Neural progenitor cell (in vitro differentiated cells): ENCODE results near the gene CFAP221. TPM values are rescaled to one million over a fixed set of nuclear protein-coding genes. Genes with fewer than 3 reads are reported as not detected.

Experiments used
- DNase-seq: peaks from one replicate; pipeline ENCODE4 v3.0.0-alpha.2; 2016; ENCODE audit warnings: low spot score
- H2AFZ ChIP-seq: fragments of 200-600 bp; sonication (generic); replicated peaks from 2 replicates; pipeline ENCODE4 v1.6.1; 2016; ENCODE audit warnings: antibody characterized with exemption
- H3F3A ChIP-seq: fragments of 200-600 bp; sonication (generic); 2 replicates; pipeline ENCODE4 v1.6.1; 2016; ENCODE audit warnings: antibody characterized with exemption, low read depth
- H3K27ac ChIP-seq: fragments of 200-600 bp; sonication (generic); 2 replicates; pipeline ENCODE4 v1.5.1; 2016; ENCODE audit warnings: mild to moderate bottlenecking
- H3K27me3 ChIP-seq: fragments of 200-600 bp; sonication (generic); 2 replicates; pipeline ENCODE4 v1.6.1; 2016; ENCODE audit warnings: mild to moderate bottlenecking, moderate library complexity
- H3K36me3 ChIP-seq: fragments of 200-600 bp; sonication (generic); 2 replicates; pipeline ENCODE4 v1.5.1; 2016
- H3K4me1 ChIP-seq: fragments of 200-600 bp; sonication (generic); 2 replicates; pipeline ENCODE4 v1.6.1; 2016; ENCODE audit warnings: mixed run types
- H3K4me2 ChIP-seq: fragments of 200-600 bp; sonication (generic); 2 replicates; pipeline ENCODE4 v1.6.1; 2016
- H3K4me3 ChIP-seq: fragments of 200-600 bp; sonication (generic); 2 replicates; pipeline ENCODE4 v1.5.1; 2016
- H3K79me2 ChIP-seq: fragments of 200-600 bp; sonication (generic); 2 replicates; pipeline ENCODE4 v1.6.1; 2016; ENCODE audit warnings: low read depth
- H3K9ac ChIP-seq: fragments of 200-600 bp; sonication (generic); 2 replicates; pipeline ENCODE4 v1.6.1; 2016
- H3K9me3 ChIP-seq: fragments of 200-600 bp; sonication (generic); 2 replicates; pipeline ENCODE4 v1.5.1; 2016; ENCODE audit warnings: low read depth
- H4K20me1 ChIP-seq: fragments of 200-600 bp; sonication (generic); 2 replicates; pipeline ENCODE4 v1.6.1; 2016; ENCODE audit warnings: low read depth
- H3K27ac Mint-ChIP-seq: 3 replicates; pipeline ENCODE4 v1.8.0; 2021; ENCODE audit warnings: mixed read lengths
- H3K27me3 Mint-ChIP-seq: 2 replicates; pipeline ENCODE4 v1.8.0; 2022; ENCODE audit warnings: low read depth, mild to moderate bottlenecking, inconsistent platforms, moderate library complexity, mixed read lengths; ENCODE audit not compliant: insufficient read depth
- H3K36me3 Mint-ChIP-seq: 3 replicates; pipeline ENCODE4 v1.8.0; 2021; ENCODE audit warnings: mixed read lengths
- H3K4me1 Mint-ChIP-seq: 3 replicates; pipeline ENCODE4 v1.8.0; 2021; ENCODE audit warnings: mixed read lengths
- H3K4me3 Mint-ChIP-seq: 3 replicates; pipeline ENCODE4 v1.8.0; 2021; ENCODE audit warnings: mild to moderate bottlenecking, moderate library complexity, mixed read lengths
- H3K9me3 Mint-ChIP-seq: 3 replicates; pipeline ENCODE4 v1.8.0; 2020; ENCODE audit warnings: mixed read lengths
- EZH2 ChIP-seq: fragments of 200-600 bp; sonication (generic); IDR thresholded peaks from 2 replicates; pipeline ENCODE4 v1.6.1; 2017; ENCODE audit warnings: antibody characterized with exemption, mild to moderate bottlenecking, moderate library complexity
- EZH2phosphoT487 ChIP-seq: fragments of 200-600 bp; sonication (generic); IDR thresholded peaks from 2 replicates; pipeline ENCODE4 v1.6.1; 2017; ENCODE audit warnings: antibody characterized with exemption
- total RNA-seq: library from RNA; depleted of rRNA; stranded (reverse); fragments of >200 nt; gene quantifications from 2 replicates; pipeline ENCODE4 v1.2.3, GENCODE V29; 2015; ENCODE audit warnings: low replicate concordance
- TF ChIP-seq, protein P1 (sequence below): fragments of 200-600 bp; sonication (generic); IDR thresholded peaks from 2 replicates; pipeline ENCODE4 v1.5.1; 2017; ENCODE audit warnings: antibody characterized with exemption, mild to moderate bottlenecking

CFAP221 gene
- total RNA-seq, 1 donor from 2014 or later = 1.5 TPM

- H3K9ac ChIP-seq = no peak overlapping the region
- H3K36me3 ChIP-seq = no peaks in the 10 kb centered on the region
- peaks cover 39% of the 10 kb centered on the region for H3K4me1 Mint-ChIP-seq
- H3K4me2 ChIP-seq = no peak overlapping the region
- peaks cover 28% of the 10 kb centered on the region for H4K20me1 ChIP-seq
- peaks cover 8% of the 10 kb centered on the region for H3F3A ChIP-seq
- H3K27ac ChIP-seq = no peak overlapping the region
- H3K27me3 ChIP-seq = no peaks in the 10 kb centered on the region
- H3K79me2 ChIP-seq = peaks cover 22% of the 10 kb centered on the region
- no peak overlapping the region for H3K4me3 ChIP-seq
- no peak overlapping the region for H2AFZ ChIP-seq
- H3K36me3 Mint-ChIP-seq = peaks cover 24% of the 10 kb centered on the region
- peaks cover 9% of the 10 kb centered on the region for H3K4me1 ChIP-seq
- H3K27ac Mint-ChIP-seq = no peak overlapping the region
- no peak overlapping the region for H3K4me3 Mint-ChIP-seq
- no peak for DNase-seq
- H3K27me3 Mint-ChIP-seq = peaks cover 4% of the 10 kb centered on the region
- TF ChIP-seq EZH2phosphoT487 (no peak), EZH2 (no peak)
- TF ChIP-seq, protein P1, sequence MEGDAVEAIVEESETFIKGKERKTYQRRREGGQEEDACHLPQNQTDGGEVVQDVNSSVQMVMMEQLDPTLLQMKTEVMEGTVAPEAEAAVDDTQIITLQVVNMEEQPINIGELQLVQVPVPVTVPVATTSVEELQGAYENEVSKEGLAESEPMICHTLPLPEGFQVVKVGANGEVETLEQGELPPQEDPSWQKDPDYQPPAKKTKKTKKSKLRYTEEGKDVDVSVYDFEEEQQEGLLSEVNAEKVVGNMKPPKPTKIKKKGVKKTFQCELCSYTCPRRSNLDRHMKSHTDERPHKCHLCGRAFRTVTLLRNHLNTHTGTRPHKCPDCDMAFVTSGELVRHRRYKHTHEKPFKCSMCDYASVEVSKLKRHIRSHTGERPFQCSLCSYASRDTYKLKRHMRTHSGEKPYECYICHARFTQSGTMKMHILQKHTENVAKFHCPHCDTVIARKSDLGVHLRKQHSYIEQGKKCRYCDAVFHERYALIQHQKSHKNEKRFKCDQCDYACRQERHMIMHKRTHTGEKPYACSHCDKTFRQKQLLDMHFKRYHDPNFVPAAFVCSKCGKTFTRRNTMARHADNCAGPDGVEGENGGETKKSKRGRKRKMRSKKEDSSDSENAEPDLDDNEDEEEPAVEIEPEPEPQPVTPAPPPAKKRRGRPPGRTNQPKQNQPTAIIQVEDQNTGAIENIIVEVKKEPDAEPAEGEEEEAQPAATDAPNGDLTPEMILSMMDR = no peak
- no peaks in the 10 kb centered on the region for H3K9me3 Mint-ChIP-seq
- H3K9me3 ChIP-seq = no peaks in the 10 kb centered on the region
Measured at GRCh38 chr2:119682578-119682977, 138.3 kb downstream of the CFAP221 start.

- Mint-ChIP-seq H3K9me3 (no peaks in the 10 kb centered on the region), H3K36me3 (peaks cover 28% of the 10 kb centered on the region), H3K27ac (no peak overlapping the region), H3K4me1 (peaks cover 35% of the 10 kb centered on the region), H3K27me3 (peaks cover 4% of the 10 kb centered on the region), H3K4me3 (no peak overlapping the region)
- no peak for DNase-seq
- Histone ChIP-seq H3K4me1 (peaks cover 9% of the 10 kb centered on the region), H3K27ac (no peak overlapping the region), H2AFZ (no peak overlapping the region), H3K27me3 (no peaks in the 10 kb centered on the region), H3K36me3 (no peaks in the 10 kb centered on the region), H4K20me1 (peaks cover 28% of the 10 kb centered on the region), H3K79me2 (peaks cover 22% of the 10 kb centered on the region), H3F3A (peaks cover 3% of the 10 kb centered on the region), H3K9ac (no peak overlapping the region), H3K4me2 (no peak overlapping the region), H3K9me3 (no peaks in the 10 kb centered on the region), H3K4me3 (no peak overlapping the region)
- TF ChIP-seq EZH2 (no peak), EZH2phosphoT487 (no peak)
- TF ChIP-seq, protein P1 = no peak
Measured at GRCh38 chr2:119683074-119683712, 138.9 kb downstream of the CFAP221 start.

DNA sequence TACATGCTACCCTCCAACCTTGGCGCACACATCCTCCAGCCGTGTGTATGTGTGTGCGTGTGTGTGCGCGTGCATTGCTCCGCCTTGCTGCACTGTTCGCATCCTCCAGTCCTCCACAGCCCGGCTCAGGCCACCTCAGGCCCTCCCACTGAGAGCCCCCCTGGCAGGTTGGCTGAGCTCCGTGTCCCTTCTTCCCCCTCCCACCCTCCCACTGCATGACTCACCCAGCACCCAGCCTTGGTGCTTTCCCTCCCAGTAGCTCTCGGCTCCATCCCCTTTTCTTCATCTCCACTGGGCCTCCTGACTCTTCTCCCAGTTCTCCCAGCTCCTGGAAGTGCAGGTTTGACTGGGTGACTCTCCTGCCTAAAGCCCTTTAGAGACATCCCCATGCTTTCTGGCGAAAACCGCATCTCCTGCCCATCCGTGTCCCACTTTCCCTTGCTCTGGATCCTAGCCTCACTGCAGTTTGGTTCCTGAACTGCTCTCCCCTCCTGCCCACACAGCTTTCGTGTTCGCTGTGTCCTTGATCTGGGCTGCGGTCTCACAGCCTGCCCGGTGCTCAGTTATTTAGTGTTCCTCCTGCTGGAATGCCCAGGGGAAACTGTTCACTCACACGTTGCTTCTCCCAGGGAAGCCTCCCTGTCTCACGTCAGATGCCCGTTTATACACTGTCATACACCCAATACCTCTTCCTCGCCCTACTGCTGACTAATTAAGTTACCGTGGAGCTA is 139.6 kb downstream of the CFAP221 start:
- peaks cover 34% of the 10 kb centered on the region for H3K4me1 Mint-ChIP-seq
- no peaks in the 10 kb centered on the region for H3K9me3 Mint-ChIP-seq
- Histone ChIP-seq H3K79me2 (peaks cover 22% of the 10 kb centered on the region), H3K4me2 (no peak overlapping the region), H3F3A (peaks cover 2% of the 10 kb centered on the region), H2AFZ (no peak overlapping the region), H3K9ac (no peak overlapping the region), H3K4me1 (peaks cover 9% of the 10 kb centered on the region), H4K20me1 (peaks cover 28% of the 10 kb centered on the region), H3K4me3 (no peak overlapping the region), H3K27ac (no peak overlapping the region), H3K27me3 (no peaks in the 10 kb centered on the region), H3K36me3 (no peaks in the 10 kb centered on the region), H3K9me3 (no peaks in the 10 kb centered on the region)
- peak overlapping the region; percentile 61 for H3K27ac Mint-ChIP-seq
- H3K36me3 Mint-ChIP-seq = peaks cover 30% of the 10 kb centered on the region
- TF ChIP-seq, protein P1 = no peak
- TF ChIP-seq EZH2phosphoT487 (no peak), EZH2 (no peak)
- no peak for DNase-seq
- H3K4me3 Mint-ChIP-seq = no peak overlapping the region
- H3K27me3 Mint-ChIP-seq = peaks cover 4% of the 10 kb centered on the region
